ENCODE results near the gene NRXN3.

GRCh38 chr14:79554816-79555215 lies 1384.6 kb downstream of the NRXN3 start:
- no peak for TF ChIP-seq POLR2A (IDR thresholded peaks at IDR 0.05)
- no peak for TF ChIP-seq CTCF (IDR thresholded peaks at IDR 0.05)

Measured in body of pancreas (tissue), 4 donors.